B cell (primary cell): ENCODE results near the gene PKIG. TPM values are rescaled to one million over a fixed set of nuclear protein-coding genes. Genes with fewer than 3 reads are reported as not detected.
A peak's percentile ranks its signal among the peaks of the same experiment; 100 is the strongest.

Experiments
- ATAC-seq: fragments of 200-7000 bp; cut with Tn5 transposase; one replicate; pipeline ENCODE4 v1.10.0; 2021; ENCODE audit warnings: low read depth, mild to moderate bottlenecking, moderate number of reproducible peaks, moderate library complexity
- CTCF ChIA-PET: fragments of 350-600 bp; sonication (Branson Sonifier 250); formaldehyde crosslinking; loops from one replicate; lab custom pipeline; 2021; ENCODE audit warnings: antibody characterized with exemption, inconsistent platforms; lab: Charles Lee
- POLR2A ChIA-PET: fragments of 350-600 bp; sonication (Branson Sonifier 250); formaldehyde crosslinking; loops from one replicate; lab custom pipeline; 2021; ENCODE audit warnings: antibody characterized with exemption; lab: Charles Lee
- DNase-seq: peaks from one replicate; pipeline ENCODE4 v3.0.0; 2013
- H2AFZ ChIP-seq: 2 replicates; pipeline ENCODE4 v1.6.1; 2012; ENCODE audit warnings: mild to moderate bottlenecking, low read depth, low read length; ENCODE audit not compliant: insufficient read depth, poor library complexity, severe bottlenecking
- H3K27ac ChIP-seq, 2 donors: 1 replicate in 1 of 2; 2 replicates in 1 of 2; pipeline ENCODE4 v1.5.1; 2012 to 2013; ENCODE audit warnings: low read length in 2 of 2, mild to moderate bottlenecking in 2 of 2, moderate library complexity in 1 of 2
- H3K27me3 ChIP-seq, 4 experiments: fragments of 200-600 bp in 1 of 4; sonication (generic) in 1 of 4; replicated peaks in 1 of 4; 1 replicate in 2 of 4; 2 replicates in 2 of 4; pipeline versions ENCODE4 v1.6.1 to v1.7.0; 2013 to 2016; ENCODE audit warnings: low read length in 3 of 4, mild to moderate bottlenecking in 2 of 4, mixed read lengths in 1 of 4, moderate library complexity in 1 of 4; ENCODE audit not compliant: insufficient read depth in 4 of 4, control insufficient read depth in 3 of 4; ENCODE audit errors: control extremely low read depth in 1 of 4
- H3K36me3 ChIP-seq, 2 experiments: replicated peaks in 1 of 2; 1 replicate in 1 of 2; 2 replicates in 1 of 2; pipeline versions ENCODE4 v1.6.1 to v1.7.1; 2013; ENCODE audit warnings: low read length in 1 of 2; ENCODE audit not compliant: insufficient read depth in 2 of 2, control insufficient read depth in 1 of 2; ENCODE audit errors: control extremely low read depth in 1 of 2, extremely low read depth in 1 of 2
- H3K4me1 ChIP-seq, 2 donors: fragments of 200-600 bp in 1 of 2; sonication (generic) in 1 of 2; 1 replicate in 1 of 2; 2 replicates in 1 of 2; pipeline versions ENCODE4 v1.5.1 to v1.6.1; 2013 to 2017; ENCODE audit warnings: low read length in 2 of 2; ENCODE audit not compliant: control insufficient read depth in 2 of 2, insufficient read depth in 2 of 2
- H3K4me2 ChIP-seq: replicated peaks from 2 replicates; pipeline ENCODE3; 2012; ENCODE audit warnings: mild to moderate bottlenecking, low read depth, low read length; ENCODE audit not compliant: poor library complexity, severe bottlenecking
- H3K4me3 ChIP-seq, 5 experiments: fragments of 200-600 bp in 1 of 5; sonication (generic) in 1 of 5; 1 replicate in 3 of 5; 2 replicates in 2 of 5; pipeline versions ENCODE4 v1.5.1 to v1.7.0; 2011 to 2016; ENCODE audit warnings: low read length in 4 of 5, mild to moderate bottlenecking in 4 of 5, low read depth in 2 of 5, control low read depth in 1 of 5, moderate library complexity in 1 of 5; ENCODE audit not compliant: insufficient read depth in 1 of 5; ENCODE audit errors: control extremely low read depth in 1 of 5, extremely low read depth in 1 of 5
- H3K79me2 ChIP-seq: fragments of 200-600 bp; sonication (generic); one replicate; pipeline ENCODE4 v1.6.0; 2016; ENCODE audit warnings: low read length; ENCODE audit not compliant: control insufficient read depth, insufficient read depth
- H3K9ac ChIP-seq: fragments of 200-600 bp; sonication (generic); 2 replicates; pipeline ENCODE4 v1.6.1; 2017; ENCODE audit warnings: mild to moderate bottlenecking, low read length, moderate library complexity
- H3K9me3 ChIP-seq, 3 donors: one replicate each; pipeline versions ENCODE4 v1.6.1 to v1.7.1; 2013; ENCODE audit warnings: low read length in 2 of 3; ENCODE audit not compliant: control insufficient read depth in 2 of 3, insufficient read depth in 1 of 3; ENCODE audit errors: control extremely low read depth in 1 of 3
- H4K20me1 ChIP-seq: 2 replicates; pipeline ENCODE4 v1.6.0; 2012; ENCODE audit warnings: mild to moderate bottlenecking, low read length; ENCODE audit not compliant: insufficient read depth, control insufficient read depth, poor library complexity, severe bottlenecking
- H3K27ac Mint-ChIP-seq: one replicate; pipeline ENCODE4 v1.8.0; 2021; ENCODE audit warnings: mixed read lengths
- H3K27me3 Mint-ChIP-seq: one replicate; pipeline ENCODE4 v1.8.0; 2021; ENCODE audit warnings: mixed read lengths
- H3K4me1 Mint-ChIP-seq: one replicate; pipeline ENCODE4 v1.8.0; 2021; ENCODE audit warnings: mixed read lengths
- H3K4me3 Mint-ChIP-seq: one replicate; pipeline ENCODE4 v1.8.0; 2021; ENCODE audit warnings: mixed read lengths
- H3K9me3 Mint-ChIP-seq: one replicate; pipeline ENCODE4 v1.8.0; 2022; ENCODE audit warnings: mixed read lengths; ENCODE audit not compliant: insufficient read depth
- EZH2 ChIP-seq: IDR thresholded peaks from 2 replicates; pipeline ENCODE4 v1.6.1; 2012; ENCODE audit warnings: borderline replicate concordance, low read depth, mild to moderate bottlenecking, moderate library complexity, low read length; ENCODE audit not compliant: insufficient read depth, poor library complexity, severe bottlenecking
- WGBS: methylation state at CpG from one replicate; pipeline ENCODE4 v1.1.5; 2013; ENCODE audit warnings: missing lambda C conversion rate; ENCODE audit not compliant: insufficient coverage; 5-methylcytosine and 5-hydroxymethylcytosine counted together
- intact Hi-C: fragments of 100-400 bp; cut with micrococcal nuclease; formaldehyde crosslinking; loops from one replicate; pipeline ENCODE4 v1.10.0; 2022
- polyA plus RNA-seq: library from polyadenylated mRNA; depleted of rRNA; stranded (reverse); fragments of >200 nt; gene quantifications from 2 replicates; pipeline ENCODE4 v1.2.3, GENCODE V29; 2012
- total RNA-seq, 2 donors: library from RNA; stranded (reverse); fragments of 120-200 nt in 1 of 2; gene quantifications; 1 replicate in 1 of 2; 2 replicates in 1 of 2; pipeline versions ENCODE4 v1.2.3 to v1.2.4, GENCODE V29; 2013 to 2022
- TF ChIP-seq, protein P1 (sequence below): fragments of 200-600 bp; IDR thresholded peaks from one replicate; pipeline ENCODE4 v1.8.0; 2022; ENCODE audit warnings: antibody characterized with exemption, mild to moderate bottlenecking

PKIG gene
- total and polyA plus RNA-seq, 2 donors (not counting 1 experiment from before 2014, with no cell fraction given), result 128 to 168 TPM

DNA sequence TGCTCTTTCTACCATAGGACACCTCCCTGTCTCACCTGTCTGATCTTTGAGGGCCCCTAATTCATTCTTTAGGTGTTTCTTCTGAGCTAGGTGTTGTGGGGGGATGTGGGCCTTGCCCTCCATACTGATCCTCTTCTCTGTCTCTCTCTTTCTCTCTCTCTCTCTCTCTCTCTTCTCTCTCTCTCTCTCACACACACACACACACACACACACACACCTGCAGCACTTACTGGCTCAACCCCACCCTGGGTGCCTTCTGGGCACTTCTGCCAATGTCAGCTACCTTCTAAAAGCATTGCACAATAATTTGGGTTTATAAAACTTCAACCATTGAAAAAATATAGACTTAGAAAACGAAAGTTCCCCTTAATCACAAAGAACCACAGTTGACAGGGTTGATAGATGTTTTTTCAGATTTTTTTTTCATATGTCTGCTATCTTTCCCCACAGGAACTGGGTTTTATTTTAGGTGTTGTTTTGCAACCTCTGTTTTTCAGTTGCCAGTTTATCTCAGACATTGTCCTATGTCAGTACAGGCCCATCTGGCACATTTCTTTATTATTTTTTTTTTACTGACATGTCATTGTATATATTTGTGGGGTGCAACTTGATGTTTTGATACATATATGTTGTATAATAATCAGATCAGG lies 28.1 kb downstream of the PKIG start:
- POLR2A ChIA-PET, result interaction anchor here (0.6 to 3.4 kb wide), 7 partner anchors 16 to 88 kb away, joined by 3 to 19 read pairs (median 7); partner anchors contain the start of gene PKIG
- H3K79me2 ChIP-seq, result peaks cover 93% of the 10 kb centered on the region
- peak overlapping the region; percentile 84 for H3K4me3 Mint-ChIP-seq
- H3K9me3 Mint-ChIP-seq, result peaks cover 2% of the 10 kb centered on the region
- peaks cover 31 to 40% of the 10 kb centered on the region in 2 donors for H3K4me1 ChIP-seq
- H3K27ac Mint-ChIP-seq, result peak overlapping the region; percentile 96
- no peaks in the 10 kb centered on the region for H3K27me3 ChIP-seq
- no peak for DNase-seq
- peak; percentile 31 for ATAC-seq
- H2AFZ ChIP-seq, result peak overlapping the region; percentile 70
- H3K4me2 ChIP-seq, result peak overlapping the region; percentile 70
- H4K20me1 ChIP-seq, result peaks cover 37% of the 10 kb centered on the region
- H3K27me3 Mint-ChIP-seq, result no peaks in the 10 kb centered on the region
- H3K4me1 Mint-ChIP-seq, result peaks cover 60% of the 10 kb centered on the region
- peaks cover 0 to 7% (median 3%) of the 10 kb centered on the region in 3 donors for H3K9me3 ChIP-seq
- no CpG with 5 or more reads among the region's 1 CpG for WGBS
- intact Hi-C loops, result loop anchor here (1.0 to 2.0 kb wide), 8 partner anchors 34 to 395 kb away; partner anchors contain the start of genes SERINC3 and TTPAL
- CTCF ChIA-PET, result interaction anchor here (0.6 to 15.8 kb wide), 40 partner anchors 8 to 737 kb away, joined by 3 to 772 read pairs (median 4); partner anchors contain the start of genes PKIG, SERINC3 and TTPAL
- H3K27ac ChIP-seq, result peak overlapping the region; percentile 67 to 68
- TF ChIP-seq, protein P1, sequence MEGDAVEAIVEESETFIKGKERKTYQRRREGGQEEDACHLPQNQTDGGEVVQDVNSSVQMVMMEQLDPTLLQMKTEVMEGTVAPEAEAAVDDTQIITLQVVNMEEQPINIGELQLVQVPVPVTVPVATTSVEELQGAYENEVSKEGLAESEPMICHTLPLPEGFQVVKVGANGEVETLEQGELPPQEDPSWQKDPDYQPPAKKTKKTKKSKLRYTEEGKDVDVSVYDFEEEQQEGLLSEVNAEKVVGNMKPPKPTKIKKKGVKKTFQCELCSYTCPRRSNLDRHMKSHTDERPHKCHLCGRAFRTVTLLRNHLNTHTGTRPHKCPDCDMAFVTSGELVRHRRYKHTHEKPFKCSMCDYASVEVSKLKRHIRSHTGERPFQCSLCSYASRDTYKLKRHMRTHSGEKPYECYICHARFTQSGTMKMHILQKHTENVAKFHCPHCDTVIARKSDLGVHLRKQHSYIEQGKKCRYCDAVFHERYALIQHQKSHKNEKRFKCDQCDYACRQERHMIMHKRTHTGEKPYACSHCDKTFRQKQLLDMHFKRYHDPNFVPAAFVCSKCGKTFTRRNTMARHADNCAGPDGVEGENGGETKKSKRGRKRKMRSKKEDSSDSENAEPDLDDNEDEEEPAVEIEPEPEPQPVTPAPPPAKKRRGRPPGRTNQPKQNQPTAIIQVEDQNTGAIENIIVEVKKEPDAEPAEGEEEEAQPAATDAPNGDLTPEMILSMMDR, result peak; percentile 34
- no peak for TF ChIP-seq EZH2
- H3K9ac ChIP-seq, result peak overlapping the region; percentile 32
- no peak overlapping the region for H3K4me3 ChIP-seq
- H3K36me3 ChIP-seq, result peaks cover 0 to 44% of the 10 kb centered on the region in 2 experiments

DNA sequence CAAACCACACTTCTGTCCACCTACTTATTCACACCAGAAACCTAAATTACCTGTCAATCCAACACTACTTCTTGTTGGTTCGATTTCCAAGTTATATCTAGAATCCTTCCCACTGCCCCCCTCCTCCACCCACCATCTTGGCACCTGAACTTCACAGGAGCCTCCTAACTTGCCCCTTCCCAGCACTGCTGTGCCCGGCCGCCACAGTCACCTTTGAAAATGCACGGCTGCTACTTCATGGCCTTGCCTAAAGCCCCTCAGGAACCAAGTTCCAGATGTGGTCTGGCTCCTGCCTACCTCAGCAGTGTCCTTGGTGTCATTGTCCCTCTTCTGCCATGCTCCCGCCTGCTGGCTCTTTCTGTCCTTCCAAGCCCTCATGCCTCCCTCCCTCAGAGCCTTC lies 31.2 kb downstream of the PKIG start:
- H3K4me3 ChIP-seq, result no peak overlapping the region
- no peaks in the 10 kb centered on the region for H3K9me3 ChIP-seq
- peaks cover 51% of the 10 kb centered on the region for H4K20me1 ChIP-seq
- peaks cover 86% of the 10 kb centered on the region for H3K79me2 ChIP-seq
- TF ChIP-seq EZH2, result no peak
- TF ChIP-seq, protein P1, result no peak
- ATAC-seq (no peak), DNase-seq (no peak)
- H2AFZ ChIP-seq, result no peak overlapping the region
- no peaks in the 10 kb centered on the region for H3K27me3 Mint-ChIP-seq
- H3K4me1 Mint-ChIP-seq, result peaks cover 69% of the 10 kb centered on the region
- intact Hi-C loops, result no loop called here
- H3K4me3 Mint-ChIP-seq, result no peak overlapping the region
- H3K27ac Mint-ChIP-seq, result peak overlapping the region; percentile 68
- H3K4me1 ChIP-seq, result peaks cover 35 to 54% of the 10 kb centered on the region in 2 donors
- WGBS, result 98% methylated on average over 5 of the region's 5 CpGs
- H3K27me3 ChIP-seq, result no peaks in the 10 kb centered on the region
- H3K9ac ChIP-seq, result no peak overlapping the region
- H3K27ac ChIP-seq, result no peak overlapping the region
- H3K36me3 ChIP-seq, result peaks cover 0 to 63% of the 10 kb centered on the region in 2 experiments
- no peaks in the 10 kb centered on the region for H3K9me3 Mint-ChIP-seq
- no peak overlapping the region for H3K4me2 ChIP-seq
- ChIA-PET POLR2A (no interaction called here), CTCF (interaction anchor here (1.1 kb wide), 1 partner anchor 27 kb away, joined by 3 read pairs; no protein-coding TSS in a partner anchor)
